ENCODE measurements around the gene DAGLA.

The DAGLA gene

DNA sequence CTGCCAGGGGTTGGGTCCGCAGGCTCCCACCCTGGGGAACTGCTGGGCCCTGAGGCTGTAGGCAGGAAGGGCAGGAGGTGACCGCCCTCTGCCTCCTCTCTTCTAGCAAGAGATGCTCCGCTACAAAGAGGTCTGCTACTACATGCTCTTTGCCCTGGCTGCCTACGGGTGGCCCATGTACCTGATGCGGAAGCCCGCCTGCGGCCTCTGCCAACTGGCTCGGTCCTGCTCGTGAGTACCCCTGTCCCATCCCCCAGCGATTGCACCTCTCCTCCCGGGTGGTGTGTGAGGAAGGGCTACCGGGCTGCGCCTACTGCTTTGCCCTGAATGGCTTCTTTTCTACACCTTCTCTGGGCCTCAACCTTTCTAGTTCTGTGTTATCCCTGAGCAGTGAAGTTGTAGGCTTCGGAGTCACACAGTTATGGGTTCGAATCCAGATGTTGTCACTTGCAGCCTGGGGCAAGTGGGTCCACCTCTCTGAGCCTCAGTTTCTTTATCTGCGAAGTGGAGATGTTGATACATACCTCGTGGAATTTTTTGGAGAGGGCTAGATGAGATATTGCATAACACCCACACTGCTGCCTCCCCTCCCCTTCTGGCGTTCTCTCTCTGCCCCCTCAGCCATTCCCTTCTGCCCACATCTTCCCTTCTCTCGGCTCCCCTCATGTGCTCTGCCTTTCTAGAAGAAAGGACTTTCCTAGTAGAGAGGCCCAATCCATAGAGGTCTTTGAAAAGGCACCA lies 51.2 kb downstream of the DAGLA start:
- DNase-seq: no peak

DNA sequence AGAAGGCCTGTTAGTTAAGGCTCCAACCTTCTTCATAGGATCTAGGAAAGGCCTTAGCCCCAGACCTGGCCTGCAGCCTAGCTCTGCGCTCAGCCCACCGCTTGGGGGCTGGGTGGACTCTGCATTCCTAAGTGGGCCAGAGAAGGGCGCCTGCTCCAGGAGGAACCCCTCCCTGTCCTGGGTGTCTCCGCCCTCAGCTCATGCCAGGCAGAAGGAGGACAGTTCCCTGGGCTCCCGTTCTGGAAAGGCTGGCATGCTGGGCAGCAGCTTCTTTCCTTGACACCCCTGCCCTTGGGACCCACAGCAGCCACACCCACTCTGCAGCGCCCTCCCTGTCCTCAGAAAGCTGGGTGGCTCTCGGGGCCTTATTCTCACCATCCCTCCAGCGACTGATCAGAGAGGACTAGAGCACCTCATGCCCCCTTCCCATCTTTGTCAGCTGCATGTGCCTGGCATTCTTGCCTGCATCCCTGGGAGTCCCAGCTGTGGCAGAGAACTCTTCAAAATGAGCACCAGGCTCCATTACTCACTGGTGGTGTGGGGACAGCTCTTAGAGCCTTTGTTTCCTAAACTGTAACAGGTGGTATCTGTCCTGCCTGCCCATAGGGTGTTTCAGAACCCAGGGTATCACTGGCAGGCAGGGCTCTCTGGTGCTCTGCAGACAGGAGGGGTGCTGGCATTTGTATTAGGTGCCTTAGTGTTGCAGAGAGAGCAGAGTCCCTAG lies 51.9 kb downstream of the DAGLA start:
- no peak for DNase-seq

DNA sequence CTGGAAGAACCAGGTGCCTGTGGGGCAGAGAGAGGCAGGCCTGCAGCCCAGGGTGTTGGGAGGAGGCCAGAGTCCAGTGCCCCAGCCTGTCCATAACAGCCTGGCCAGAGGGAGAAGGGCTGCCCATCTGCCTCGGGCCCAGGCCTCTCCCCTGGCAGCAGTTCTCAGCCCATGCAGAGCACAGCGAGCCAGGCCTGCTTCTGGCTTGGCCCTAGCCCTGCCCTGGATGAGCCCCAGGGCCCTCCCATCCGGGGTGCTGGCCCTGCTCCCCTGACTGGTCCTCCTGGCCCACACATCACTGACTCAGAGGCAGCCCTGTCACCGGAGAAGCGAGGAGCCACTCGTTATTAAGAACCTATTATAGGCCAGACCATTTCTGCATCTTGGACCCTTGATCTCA lies 52.5 kb downstream of the DAGLA start:
- DNase-seq: no peak

DNA sequence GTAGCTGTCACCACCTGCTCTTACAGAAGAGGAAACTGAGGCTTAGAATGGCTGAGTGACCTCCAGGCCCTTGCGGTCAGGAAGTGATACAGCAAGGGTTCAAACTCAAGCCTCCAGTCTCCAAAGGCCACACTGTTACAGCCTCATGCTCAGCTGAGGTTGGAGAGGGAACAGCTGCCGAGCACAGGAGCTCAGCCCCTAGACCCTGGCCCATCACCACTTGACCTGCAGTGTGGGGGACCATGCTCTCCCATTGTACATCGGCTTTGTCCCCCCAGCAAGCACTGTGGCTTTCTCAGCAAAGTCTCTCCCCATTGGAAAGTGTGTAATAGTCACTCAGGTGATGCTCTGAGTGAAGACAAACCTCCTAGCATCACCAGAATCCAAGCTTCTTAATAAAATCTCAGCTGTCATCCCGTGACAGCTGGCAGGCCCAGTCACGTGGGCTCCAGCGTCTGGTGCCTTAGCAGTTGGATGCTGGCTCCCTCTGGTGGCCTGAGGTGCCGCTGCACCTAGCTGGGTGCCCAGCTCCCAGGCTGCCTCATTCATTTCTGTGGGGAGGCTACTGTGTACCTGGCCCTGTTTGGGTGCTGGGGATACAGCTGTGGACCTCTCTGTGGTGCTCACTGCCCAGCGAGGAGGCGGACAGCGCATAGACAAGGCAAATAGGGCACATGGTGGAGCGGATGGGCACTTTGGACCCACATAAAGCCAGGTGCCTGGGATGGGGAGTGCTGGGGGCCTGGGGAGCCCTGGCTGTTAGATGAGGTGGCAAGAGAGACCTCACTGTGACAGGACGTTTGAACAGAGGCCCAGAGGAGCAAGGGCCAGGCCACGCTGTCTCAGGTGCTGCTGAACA lies 53.2 kb downstream of the DAGLA start:
- peak; percentile 85 to 89 for DNase-seq

DNA sequence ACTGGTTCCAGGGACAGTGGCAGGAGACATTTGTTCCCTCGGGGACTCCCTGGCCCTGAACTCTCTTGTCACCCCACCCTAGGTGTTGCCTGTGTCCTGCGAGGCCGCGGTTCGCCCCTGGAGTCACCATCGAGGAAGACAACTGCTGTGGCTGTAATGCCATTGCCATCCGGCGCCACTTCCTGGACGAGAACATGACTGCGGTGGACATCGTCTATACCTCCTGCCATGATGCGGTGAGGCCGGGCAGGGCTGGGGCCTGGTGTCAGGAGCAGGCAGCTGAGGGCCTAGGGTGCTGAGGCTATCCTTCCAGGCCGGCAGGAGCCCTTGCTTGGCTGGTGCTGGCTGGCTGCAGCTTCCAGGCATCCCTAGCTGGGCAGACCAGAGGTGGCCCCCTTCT lies 54.6 kb downstream of the DAGLA start:
- DNase-seq: no peak

DNA sequence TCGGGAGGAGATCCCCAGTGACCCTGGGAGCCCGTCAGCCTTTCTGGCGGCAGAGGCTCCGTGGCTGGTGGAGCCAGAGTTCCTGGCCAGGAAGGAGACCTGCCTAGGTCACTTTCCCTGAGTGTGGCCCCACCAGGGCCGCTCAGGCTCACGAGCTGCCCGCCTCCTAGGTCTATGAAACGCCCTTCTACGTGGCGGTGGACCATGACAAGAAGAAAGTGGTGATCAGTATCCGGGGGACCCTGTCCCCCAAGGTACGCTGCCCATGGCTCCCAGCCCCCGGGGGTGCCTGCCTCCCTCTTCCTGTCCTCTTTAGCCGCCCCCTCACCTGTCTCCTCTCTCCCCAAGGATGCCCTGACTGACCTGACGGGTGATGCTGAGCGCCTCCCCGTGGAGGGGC lies 55.2 kb downstream of the DAGLA start:
- DNase-seq: no peak

DNA sequence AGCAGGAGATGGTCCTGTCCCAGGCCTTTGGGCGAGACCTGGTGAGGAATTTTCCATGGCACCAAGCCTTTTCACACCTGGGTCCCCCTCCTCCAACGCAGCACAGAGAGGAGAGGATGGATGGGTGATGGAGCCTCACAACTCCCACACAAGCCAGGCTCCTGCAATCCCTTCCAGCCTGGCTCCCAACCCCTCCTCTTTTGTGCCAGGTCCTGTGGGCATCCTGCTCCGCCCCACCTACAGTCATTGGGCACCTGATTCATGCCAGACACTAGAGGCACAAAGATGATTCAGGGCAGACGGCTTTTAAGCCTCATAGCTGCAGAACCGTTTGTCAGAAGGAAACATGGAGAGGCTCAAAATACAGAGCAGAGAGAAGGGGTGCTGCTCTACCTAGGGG lies 56.1 kb downstream of the DAGLA start:
- no peak for DNase-seq

DNA sequence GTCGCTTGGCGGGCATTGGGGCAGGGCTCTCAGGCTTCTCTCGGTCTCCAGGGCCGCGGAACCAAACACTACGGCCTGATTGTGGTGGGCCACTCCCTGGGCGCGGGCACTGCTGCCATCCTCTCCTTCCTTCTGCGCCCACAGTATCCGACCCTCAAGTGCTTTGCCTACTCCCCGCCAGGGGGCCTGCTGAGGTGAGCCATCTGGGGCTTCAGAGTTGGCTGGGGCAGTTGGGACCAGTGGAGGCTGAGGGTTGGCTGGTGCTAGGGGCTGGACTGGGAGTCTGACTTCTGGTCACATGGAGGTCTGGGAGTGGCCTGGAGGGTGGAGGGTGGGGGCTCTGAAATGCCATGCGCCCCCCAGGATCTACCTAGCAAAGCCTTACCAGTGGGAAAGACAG lies 56.9 kb downstream of the DAGLA start:
- DNase-seq: no peak

DNA sequence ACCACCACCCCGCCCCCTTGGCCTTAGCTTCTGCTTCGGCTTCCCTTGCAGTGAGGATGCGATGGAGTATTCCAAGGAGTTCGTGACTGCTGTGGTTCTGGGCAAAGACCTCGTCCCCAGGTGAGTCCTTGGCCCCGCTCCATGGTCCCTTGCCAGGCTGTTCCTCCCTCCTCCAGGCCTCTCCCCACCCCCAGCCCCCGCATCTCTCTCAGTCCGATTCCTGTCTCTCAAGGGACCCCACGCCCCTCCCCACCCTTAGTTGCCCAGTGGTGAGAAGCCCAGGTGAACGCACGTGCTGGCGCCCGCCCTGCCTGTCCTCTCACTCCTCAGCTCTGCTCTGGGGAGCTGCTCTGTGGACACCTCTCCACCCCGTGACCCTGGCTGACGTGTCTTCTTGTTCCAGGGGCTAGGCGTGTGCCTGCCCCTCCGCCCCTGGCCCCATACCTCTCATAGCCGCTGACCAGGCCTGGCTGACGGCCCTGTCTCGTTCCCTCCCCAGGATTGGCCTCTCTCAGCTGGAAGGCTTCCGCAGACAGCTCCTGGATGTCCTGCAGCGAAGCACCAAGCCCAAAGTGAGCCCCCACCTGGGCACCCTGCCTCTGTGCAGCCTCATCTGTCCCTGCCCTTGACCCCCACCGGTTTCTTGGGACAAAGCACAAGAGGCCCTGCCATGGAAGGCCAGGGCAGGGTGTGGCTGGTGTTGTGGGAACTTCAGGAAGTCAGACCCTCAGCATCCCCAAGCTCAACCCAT lies 57.6 kb downstream of the DAGLA start:
- no peak for DNase-seq

DNA sequence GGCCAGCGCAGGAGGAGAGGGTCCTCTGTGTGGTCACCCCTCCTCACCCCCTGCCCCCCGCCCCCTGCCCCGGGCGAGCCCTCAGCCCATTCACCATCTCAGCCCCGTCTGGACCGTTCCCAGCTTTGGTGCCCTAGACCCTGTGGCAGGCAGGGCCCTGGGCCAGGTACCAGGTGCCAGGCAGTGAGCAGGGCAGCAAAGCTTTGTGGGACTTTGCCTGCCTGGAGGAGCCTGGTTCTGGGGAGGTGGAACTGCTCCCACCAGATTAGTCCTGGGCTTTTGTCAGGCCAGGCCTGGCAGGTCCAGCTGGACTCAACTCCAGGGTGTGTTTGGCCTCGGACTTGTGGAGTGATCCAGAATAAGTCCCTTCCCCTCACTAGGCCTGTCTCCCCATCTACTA lies 58.6 kb downstream of the DAGLA start:
- DNase-seq: no peak

DNA sequence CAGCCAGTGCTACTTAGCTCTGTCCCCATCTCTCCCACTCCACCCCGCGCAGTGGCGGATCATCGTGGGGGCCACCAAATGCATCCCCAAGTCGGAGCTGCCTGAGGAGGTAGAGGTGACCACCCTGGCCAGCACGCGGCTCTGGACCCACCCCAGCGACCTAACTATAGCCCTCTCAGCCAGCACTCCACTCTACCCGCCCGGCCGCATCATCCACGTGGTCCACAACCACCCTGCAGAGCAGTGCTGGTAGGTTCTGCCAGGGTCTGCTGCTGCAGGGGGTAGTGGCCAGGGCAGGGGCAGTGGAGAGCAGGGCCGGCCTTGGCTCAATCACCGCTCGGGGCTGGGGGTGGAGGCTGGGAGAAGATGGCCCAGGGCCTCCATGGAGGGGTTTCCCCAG lies 59.2 kb downstream of the DAGLA start:
- no peak for DNase-seq

DNA sequence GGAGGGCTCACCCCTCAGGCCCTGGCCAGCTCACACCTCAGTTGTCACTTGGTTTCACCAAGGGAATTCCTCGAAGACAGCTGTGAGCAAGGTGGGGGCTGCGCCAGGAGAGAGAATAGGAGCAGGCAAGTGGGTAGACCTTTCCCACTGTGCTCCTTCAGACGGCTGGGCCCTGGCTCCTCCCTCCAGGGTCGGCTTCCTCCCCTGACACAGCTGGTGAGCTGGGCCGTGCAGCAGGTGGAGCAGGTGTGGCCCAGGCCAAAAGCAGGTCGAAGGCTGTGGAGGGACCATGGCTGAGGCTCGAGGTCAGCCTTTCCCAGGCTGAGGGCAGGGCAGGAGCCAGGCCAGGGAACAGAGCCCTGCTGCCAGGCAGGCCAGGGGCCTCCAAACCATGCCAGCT lies 59.8 kb downstream of the DAGLA start:
- DNase-seq: no peak

DNA sequence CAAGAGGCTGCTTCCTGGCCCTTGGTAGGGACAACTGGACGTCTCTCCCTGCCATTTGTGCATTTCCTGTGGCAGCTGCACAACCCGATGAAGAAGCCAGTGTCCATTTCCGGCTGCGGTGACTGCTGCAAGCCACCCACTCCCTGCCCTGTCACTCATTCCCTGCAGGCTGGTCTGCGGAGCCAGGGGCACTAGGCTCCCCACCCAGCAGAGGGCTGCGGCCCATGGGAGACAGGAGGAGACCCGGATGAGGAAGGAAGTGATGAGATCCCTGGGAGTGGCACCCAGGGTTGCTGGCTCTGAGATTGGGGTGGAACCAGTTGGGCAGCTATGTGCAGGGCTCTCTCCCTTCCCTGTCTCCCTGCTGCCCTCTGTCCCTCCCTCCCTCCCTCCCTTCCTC lies 62.2 kb downstream of the DAGLA start:
- DNase-seq: no peak

DNA sequence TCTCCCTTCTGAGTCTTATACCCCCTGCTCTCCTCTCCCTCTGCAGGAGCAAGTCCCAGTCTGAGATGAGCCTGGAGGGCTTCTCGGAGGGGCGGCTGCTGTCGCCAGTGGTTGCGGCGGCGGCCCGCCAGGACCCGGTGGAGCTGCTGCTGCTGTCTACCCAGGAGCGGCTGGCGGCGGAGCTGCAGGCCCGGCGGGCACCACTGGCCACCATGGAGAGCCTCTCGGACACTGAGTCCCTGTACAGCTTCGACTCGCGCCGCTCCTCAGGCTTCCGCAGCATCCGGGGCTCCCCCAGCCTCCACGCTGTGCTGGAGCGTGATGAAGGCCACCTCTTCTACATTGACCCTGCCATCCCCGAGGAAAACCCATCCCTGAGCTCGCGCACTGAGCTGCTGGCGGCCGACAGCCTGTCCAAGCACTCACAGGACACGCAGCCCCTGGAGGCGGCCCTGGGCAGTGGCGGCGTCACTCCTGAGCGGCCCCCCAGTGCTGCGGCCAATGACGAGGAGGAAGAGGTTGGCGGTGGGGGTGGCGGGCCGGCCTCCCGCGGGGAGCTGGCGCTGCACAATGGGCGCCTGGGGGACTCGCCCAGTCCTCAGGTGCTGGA lies 63.4 kb downstream of the DAGLA start:
- DNase-seq: no peak

DNA sequence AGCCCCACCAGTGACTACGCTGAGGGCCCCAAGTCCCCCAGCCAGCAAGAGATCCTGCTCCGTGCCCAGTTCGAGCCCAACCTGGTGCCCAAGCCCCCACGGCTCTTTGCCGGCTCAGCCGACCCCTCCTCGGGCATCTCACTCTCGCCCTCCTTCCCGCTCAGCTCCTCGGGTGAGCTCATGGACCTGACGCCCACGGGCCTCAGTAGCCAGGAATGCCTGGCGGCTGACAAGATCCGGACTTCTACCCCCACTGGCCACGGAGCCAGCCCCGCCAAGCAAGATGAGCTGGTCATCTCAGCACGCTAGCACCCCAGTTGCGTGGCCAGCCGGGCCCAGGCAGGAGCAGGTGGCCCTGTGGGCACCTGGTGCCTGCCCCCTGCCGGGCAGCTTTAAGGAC lies 64.0 kb downstream of the DAGLA start:
- no peak for DNase-seq

DNA sequence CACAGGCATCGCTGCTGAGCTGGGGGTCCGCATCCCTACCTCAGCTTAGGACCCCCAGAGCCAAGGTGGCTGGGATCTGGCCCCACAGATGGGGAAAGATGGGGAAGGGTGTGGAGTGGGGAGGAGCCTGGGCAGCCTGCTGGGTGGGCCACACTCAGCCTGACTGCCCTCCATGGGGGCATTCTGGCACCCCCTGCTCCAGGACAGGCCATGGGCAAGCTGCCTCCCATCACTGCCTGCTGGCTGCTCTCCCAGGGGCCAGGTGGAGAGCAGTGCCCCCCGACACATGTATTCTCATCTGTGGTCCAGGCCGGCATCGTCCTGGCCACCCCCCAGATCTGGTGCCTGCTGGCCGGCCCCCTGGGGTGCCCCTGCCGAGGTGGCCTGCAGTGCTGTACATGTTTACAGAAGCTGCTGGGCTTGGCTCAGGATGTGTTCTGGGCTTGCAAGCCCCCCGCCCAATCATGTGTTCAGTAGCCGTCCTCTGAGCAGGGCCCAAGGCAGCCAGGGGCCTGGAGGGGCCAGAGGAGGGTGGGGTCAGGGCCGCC lies 64.5 kb downstream of the DAGLA start:
- no peak for DNase-seq

DNA sequence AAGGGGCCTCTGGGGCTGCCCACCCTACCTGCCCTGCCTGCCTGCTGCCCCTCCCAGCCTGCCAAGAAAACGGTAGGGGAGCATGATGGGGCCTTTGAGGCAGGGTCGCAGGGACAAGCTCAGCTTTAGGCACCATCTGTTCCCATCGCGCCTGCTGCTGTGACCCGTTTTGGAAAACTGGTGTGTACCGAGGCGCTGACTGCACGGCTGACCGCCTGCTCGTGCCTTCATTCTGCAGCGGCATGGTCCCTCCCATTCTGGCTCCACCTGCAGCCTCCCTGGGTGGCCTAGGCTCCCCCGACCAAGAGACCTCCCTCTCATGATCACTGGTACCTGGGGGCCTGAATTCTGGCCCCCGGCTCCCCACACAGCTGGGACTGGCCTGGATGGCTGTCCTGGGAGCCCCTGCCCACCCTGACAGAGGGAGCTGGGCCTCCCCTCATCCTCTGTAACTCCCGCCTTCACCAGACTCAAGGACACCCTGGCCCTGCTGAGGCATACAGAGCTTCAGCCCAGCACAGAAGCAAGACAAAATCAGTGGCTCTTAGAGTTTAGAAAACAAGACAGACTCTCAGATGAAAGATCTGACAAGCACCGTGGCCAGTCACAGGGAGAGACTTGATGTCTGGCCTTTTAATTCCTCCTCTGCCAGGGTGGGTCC lies 65.7 kb downstream of the DAGLA start:
- DNase-seq: no peak

DNA sequence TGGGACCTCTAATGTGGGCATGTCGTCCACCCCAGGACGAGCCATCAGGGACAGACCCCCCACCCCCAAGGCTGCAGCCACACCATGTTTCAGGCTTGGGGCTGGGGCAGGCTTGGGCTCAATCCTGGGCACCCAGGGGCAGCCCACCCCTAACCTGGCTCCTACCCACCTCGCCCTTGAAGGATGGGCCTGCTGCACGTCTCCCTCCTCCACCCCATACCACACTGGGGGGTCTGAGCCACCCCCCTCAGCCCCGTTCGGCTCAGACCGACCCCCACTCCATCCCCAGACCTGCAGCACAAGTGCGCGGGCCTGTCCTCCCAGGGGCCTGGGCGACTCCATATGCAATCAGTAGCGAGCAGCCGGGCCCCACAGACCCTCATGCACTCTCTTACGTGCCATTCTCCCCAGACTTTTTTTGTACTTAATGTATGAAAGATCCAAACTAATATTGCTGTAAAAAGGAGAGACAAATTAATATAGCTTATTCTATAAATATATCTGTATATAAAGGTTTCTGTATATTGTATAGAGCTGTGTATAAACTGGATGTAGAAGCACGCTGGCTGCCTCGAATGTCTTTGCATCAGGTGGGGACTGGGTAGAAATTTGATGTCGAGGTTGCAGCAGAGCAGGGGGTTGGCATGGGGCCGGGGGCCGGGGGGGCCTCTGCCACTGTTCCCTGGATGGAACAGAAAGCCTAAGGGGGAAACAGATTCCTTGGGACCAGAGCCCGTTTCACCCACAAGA lies 66.4 kb downstream of the DAGLA start:
- no peak for DNase-seq

DNA sequence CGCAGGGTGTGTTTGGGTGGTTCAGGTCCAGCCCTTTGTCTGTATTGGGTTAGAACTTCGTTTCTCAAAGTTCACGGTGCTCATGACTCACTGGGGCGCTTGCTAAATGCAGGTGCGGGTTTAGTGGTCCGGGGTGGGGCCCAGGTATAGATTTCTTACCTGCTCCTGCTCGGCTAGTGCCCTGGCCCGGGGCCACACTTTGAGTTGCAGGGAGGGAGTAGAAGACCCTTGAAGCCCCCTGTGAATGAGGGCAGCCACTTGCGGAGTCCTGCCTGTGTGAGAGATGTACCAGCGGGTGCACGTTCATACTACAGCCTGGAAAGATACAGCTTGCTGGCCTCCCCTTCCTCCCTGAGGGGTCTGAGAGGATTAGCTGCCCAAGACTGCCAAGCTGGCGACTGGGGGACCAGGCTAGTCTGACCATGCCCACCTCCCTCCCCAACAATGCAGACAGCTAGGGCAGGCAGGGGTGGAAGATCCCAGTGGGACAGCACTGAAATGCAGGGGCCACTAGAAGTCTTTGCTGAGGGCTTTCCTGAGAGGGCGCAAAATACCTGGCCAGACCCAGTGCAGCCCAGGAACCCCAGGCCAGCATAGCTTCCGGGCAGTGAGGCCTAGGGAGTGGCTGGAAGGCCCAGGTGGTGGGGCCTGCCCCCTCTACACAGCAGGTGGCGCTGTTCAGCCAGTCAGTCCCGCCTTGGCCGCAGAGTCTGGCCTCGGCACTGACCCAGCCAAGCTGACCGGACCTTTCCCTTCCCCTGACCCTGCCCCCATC lies 67.2 kb downstream of the DAGLA start:
- peak; percentile 65 to 72 for DNase-seq

DNA sequence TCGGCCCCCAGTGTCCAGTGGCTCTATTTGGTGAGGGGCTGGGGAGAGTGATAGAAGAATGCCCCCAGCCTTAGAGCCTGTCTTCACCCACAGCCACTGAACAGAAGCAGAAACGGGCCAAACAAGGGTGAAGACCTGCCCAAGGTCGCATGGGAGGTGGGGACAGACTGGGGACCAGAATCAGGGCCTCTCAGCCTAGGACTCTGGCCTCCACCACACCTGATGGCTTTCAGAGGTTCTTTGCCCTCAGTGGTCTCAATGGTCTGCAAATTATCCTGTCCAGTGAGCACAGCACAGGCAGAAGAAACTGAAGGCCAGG lies 67.7 kb downstream of the DAGLA start:
- no peak for DNase-seq
